ENCODE data around the gene CYREN.

Gene CYREN

DNA sequence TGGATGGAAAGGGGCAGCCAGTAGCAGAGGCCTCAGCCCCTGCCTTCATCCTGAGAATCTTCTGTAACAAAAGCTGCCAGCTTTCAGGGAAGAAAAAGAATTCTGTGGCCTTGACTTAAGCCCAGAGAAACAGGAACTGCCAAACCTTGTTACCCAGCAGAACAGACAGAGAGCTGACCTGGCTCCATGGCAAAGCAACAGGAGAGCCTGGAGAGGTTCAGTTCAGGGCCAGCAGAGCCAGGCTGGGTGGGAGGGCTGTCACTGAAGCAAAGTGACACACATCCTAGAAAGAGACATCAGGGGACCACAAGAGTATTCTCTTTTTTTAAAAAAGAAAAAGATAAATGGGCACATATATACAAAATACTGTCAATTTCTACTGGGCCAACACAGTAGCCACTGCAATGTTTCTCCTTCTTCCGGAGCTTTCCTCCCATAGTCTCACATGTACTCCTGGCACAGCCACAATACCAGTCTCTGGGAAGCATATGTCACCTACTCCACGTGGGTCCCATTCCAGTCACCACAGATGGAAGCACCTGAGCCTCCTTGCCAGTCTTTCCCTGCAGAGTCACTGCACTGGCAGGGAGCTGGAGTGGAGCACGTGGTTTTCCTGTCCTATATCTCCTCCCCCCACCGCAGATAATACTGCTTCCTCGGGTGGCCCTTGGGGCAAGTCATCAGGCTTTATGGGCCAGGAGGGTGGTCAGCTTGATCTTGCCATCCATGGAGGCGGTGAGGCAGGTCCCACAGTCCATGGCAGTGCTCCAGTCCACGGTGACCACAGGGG is 15.2 kb upstream of the CYREN start:
- no peak overlapping the region for H3K4me3 ChIP-seq
- no peak overlapping the region for H3K27ac ChIP-seq
- TF ChIP-seq EZH2 (IDR thresholded peaks at IDR 0.05) (no peak), POLR2AphosphoS5 (IDR thresholded peaks at IDR 0.05; ENCODE audit: borderline replicate concordance, low read depth, low read length) (no peak), FOXP2 (optimal IDR thresholded peaks at IDR 0.05; ENCODE audit: control extremely low read depth, extremely low read length, insufficient read depth) (no peak)
- H3K36me3 ChIP-seq (ENCODE audit: insufficient read depth, low read length) = peaks cover 19% of the 10 kb centered on the region; the same call in 1 of the 2 replicates
- DNase-seq (ENCODE audit: low read depth, low spot score) = no peak
- H3K9ac ChIP-seq (ENCODE audit: insufficient read length) = no peak overlapping the region
- peaks cover 5% of the 10 kb centered on the region; the same call in 1 of the 2 replicates for H3K9me3 ChIP-seq (ENCODE audit: low read depth, low read length)

DNA sequence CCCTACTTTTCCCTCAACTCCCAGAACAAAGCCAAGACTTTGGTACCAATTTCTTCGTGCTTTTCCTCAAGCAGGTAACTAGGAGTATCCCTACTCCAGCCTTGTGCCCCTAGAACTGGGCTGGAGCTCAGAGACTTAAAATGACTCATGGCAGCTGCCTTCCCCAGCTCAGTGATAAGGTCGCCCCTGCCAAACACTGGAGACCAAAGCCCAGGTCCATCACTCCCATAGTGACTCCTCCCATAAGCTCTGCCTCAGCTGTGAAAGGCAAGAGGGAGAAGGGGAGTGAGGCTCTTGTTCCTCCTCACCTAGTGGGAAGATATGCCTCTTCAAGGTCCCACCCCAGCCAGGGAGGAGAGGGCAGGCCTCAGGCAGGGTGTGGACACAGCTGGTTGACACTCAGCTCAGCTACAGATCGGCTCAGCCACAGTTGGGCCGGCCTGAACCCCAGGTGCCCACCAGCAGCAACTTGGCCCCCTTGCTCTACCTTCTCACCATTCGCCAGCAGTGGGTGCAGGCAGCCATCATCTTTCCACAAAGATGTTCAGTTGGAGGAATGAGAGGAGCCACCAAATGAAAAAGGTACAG is 13.8 kb upstream of the CYREN start:
- Histone ChIP-seq H3K27ac (no peak overlapping the region), H3K36me3 (ENCODE audit: insufficient read depth, low read length) (peaks cover 19% of the 10 kb centered on the region; the same call in 1 of the 2 replicates), H3K9ac (ENCODE audit: insufficient read length) (no peak overlapping the region), H3K4me3 (no peak overlapping the region), H3K9me3 (ENCODE audit: low read depth, low read length) (peaks cover 7% of the 10 kb centered on the region; the same call in 1 of the 2 replicates)
- no peak for DNase-seq (ENCODE audit: low read depth, low spot score)
- TF ChIP-seq EZH2 (IDR thresholded peaks at IDR 0.05) (no peak), POLR2AphosphoS5 (IDR thresholded peaks at IDR 0.05; ENCODE audit: borderline replicate concordance, low read depth, low read length) (no peak), FOXP2 (optimal IDR thresholded peaks at IDR 0.05; ENCODE audit: control extremely low read depth, extremely low read length, insufficient read depth) (no peak)

DNA sequence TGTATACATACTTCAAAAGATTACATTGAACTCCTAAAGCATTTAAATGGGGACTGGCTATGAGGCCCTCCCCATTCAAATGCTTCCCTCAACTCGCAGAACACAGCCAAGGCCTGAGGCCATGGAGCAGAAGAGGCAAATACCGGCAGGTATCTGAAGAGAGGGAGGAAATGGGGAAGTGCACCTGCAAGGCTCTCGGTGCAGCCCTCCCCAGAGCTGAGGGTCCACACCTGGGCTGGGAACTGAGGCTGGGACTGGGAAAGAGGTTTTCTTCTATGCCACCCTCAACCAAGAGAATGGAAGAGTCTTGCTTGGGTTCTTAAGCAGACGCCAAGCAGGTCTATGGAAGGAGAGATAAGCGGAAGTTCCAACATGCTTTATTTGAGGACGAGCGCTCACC is 13.0 kb upstream of the CYREN start:
- Histone ChIP-seq H3K36me3 (ENCODE audit: insufficient read depth, low read length) (peaks cover 19% of the 10 kb centered on the region; the same call in 1 of the 2 replicates), H3K9ac (ENCODE audit: insufficient read length) (no peak overlapping the region), H3K9me3 (ENCODE audit: low read depth, low read length) (peaks cover 7% of the 10 kb centered on the region; the same call in 1 of the 2 replicates), H3K4me3 (no peak overlapping the region), H3K27ac (no peak overlapping the region)
- TF ChIP-seq POLR2AphosphoS5 (IDR thresholded peaks at IDR 0.05; ENCODE audit: borderline replicate concordance, low read depth, low read length) (no peak), FOXP2 (optimal IDR thresholded peaks at IDR 0.05; ENCODE audit: control extremely low read depth, extremely low read length, insufficient read depth) (no peak), EZH2 (IDR thresholded peaks at IDR 0.05) (no peak)
- no peak for DNase-seq (ENCODE audit: low read depth, low spot score)

DNA sequence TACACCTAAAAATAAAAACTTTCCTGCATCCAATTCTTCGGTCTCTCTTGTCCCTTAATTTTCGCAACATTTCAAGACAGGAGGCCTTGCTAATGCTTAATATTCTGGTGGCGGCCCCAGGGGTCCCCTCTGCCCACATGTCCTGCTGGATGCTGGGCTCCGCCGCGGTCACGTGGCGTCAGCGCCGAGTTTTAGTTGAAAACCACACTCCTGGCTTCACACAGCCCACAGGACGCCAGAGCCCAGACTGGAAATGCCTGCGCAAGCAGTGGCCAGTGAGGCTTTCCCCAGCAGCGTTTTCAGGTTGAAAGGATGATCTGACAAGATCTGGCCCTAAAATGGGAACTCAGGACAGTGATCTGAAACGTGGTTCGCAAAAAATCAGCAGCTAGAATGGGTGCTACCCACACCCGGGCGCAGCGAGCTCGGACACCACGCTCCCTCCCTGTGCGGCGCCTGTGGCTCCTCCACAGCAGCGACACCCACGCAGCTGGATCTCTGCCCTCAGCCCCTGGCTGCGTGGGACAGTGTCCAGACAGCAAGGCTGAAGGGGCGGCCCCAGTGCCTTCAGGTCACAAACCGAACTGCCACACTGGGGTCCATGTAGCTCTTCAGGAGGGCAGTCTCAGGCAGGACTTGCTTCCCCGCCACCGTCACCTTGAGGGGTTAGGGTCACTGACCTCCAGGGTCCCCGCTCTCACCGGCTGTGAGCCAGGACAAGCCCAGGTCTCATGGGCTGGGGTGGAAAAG is 11.6 kb upstream of the CYREN start:
- Histone ChIP-seq H3K36me3 (ENCODE audit: insufficient read depth, low read length) (peaks cover 13% of the 10 kb centered on the region; the same call in 1 of the 2 replicates), H3K9me3 (ENCODE audit: low read depth, low read length) (peaks cover 7% of the 10 kb centered on the region; the same call in 1 of the 2 replicates)

GRCh38 chr7:135181261-135181928 is 10.9 kb upstream of the CYREN start:
- Histone ChIP-seq H3K27ac (no peak overlapping the region), H3K4me3 (no peak overlapping the region), H3K9me3 (ENCODE audit: low read depth, low read length) (peaks cover 7% of the 10 kb centered on the region; the same call in 1 of the 2 replicates), H3K36me3 (ENCODE audit: insufficient read depth, low read length) (peaks cover 13% of the 10 kb centered on the region; the same call in 1 of the 2 replicates), H3K9ac (ENCODE audit: insufficient read length) (no peak overlapping the region)
- DNase-seq (ENCODE audit: low read depth, low spot score) = no peak
- TF ChIP-seq POLR2AphosphoS5 (IDR thresholded peaks at IDR 0.05; ENCODE audit: borderline replicate concordance, low read depth, low read length) = no peak
- TF ChIP-seq FOXP2 (optimal IDR thresholded peaks at IDR 0.05; ENCODE audit: control extremely low read depth, extremely low read length, insufficient read depth) = no peak
- TF ChIP-seq EZH2 (IDR thresholded peaks at IDR 0.05) = no peak

More for the DNA sequence above, 11.6 kb upstream of the CYREN start:
- TF ChIP-seq EZH2 (IDR thresholded peaks at IDR 0.05) = no peak
- no peak for TF ChIP-seq FOXP2 (optimal IDR thresholded peaks at IDR 0.05; ENCODE audit: control extremely low read depth, extremely low read length, insufficient read depth)
- no peak for TF ChIP-seq POLR2AphosphoS5 (IDR thresholded peaks at IDR 0.05; ENCODE audit: borderline replicate concordance, low read depth, low read length)
- DNase-seq (ENCODE audit: low read depth, low spot score) = no peak
- Histone ChIP-seq H3K27ac (no peak overlapping the region), H3K4me3 (no peak overlapping the region), H3K9ac (ENCODE audit: insufficient read length) (no peak overlapping the region)

- no peak for TF ChIP-seq FOXP2 (optimal IDR thresholded peaks at IDR 0.05; ENCODE audit: control extremely low read depth, extremely low read length, insufficient read depth)
- no peak for TF ChIP-seq EZH2 (IDR thresholded peaks at IDR 0.05)
- TF ChIP-seq POLR2AphosphoS5 (IDR thresholded peaks at IDR 0.05; ENCODE audit: borderline replicate concordance, low read depth, low read length) = no peak
- DNase-seq (ENCODE audit: low read depth, low spot score) = no peak
- H3K4me3 ChIP-seq = no peak overlapping the region
- H3K36me3 ChIP-seq (ENCODE audit: insufficient read depth, low read length) = peaks cover 4% of the 10 kb centered on the region; the same call in 1 of the 2 replicates
- peaks cover 7% of the 10 kb centered on the region; the same call in 1 of the 2 replicates for H3K9me3 ChIP-seq (ENCODE audit: low read depth, low read length)
- no peak overlapping the region for H3K9ac ChIP-seq (ENCODE audit: insufficient read length)
- no peak overlapping the region for H3K27ac ChIP-seq
Observed at GRCh38 chr7:135180122-135180521, 9.6 kb upstream of the CYREN start.

- Histone ChIP-seq H3K4me3 (no peak overlapping the region), H3K9ac (ENCODE audit: insufficient read length) (no peak overlapping the region), H3K36me3 (ENCODE audit: insufficient read depth, low read length) (peaks cover 3% of the 10 kb centered on the region; the same call in 1 of the 2 replicates), H3K9me3 (ENCODE audit: low read depth, low read length) (peaks cover 7% of the 10 kb centered on the region; the same call in 1 of the 2 replicates), H3K27ac (no peak overlapping the region)
- no peak for TF ChIP-seq EZH2 (IDR thresholded peaks at IDR 0.05)
- TF ChIP-seq POLR2AphosphoS5 (IDR thresholded peaks at IDR 0.05; ENCODE audit: borderline replicate concordance, low read depth, low read length) = no peak
- DNase-seq (ENCODE audit: low read depth, low spot score) = no peak
Observed at GRCh38 chr7:135179321-135179925, 8.9 kb upstream of the CYREN start.
